Activated CD4-positive, alpha-beta T cell treated with anti-CD3 and anti-CD28 coated beads, Interleukin-10, Interleukin-2, amounts not matched to agents 100 ng/mL and 50 ng/mL, durations not matched to agents 16 hours and 8 hours (primary cell): ENCODE results near the gene RAPGEFL1.
"Not testable (repeated sequence)": the region's sequence is repeated elsewhere in the genome, so short reads cannot be mapped to it uniquely, and the experiment has no call there.

Experiments used
- DNase-seq: peaks from one replicate; pipeline ENCODE4 v3.0.0-alpha.2; 2020

The RAPGEFL1 gene

DNA sequence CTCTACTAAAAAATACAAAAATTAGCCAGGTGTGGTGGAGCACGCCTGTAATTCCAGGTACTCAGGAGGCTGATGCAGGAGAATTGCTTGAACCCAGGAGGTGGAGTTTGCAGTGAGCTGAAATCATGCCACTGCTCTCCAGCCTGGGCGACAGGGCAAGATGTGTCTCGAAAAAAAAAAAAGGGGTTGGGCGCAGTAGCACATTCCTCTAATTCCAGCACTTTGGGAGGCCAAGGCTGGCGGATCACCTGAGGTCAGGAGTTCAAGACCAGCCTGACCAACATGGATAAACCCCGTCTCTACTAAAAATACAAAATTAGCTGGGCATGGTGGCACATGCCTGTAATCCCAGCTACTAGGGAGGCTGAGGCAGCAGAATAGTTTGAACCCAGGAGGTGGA lies 36.6 kb downstream of the RAPGEFL1 start:
- not testable (repeated sequence) for DNase-seq

GRCh38 chr17:40218006-40218739 lies 40.9 kb downstream of the RAPGEFL1 start:
- no peak for DNase-seq

- peak; percentile 98 for DNase-seq
These were observed 41.7 kb downstream of the RAPGEFL1 start, which contains the start of gene WIPF2 for GRCh38 chr17:40218740-40219593. Gene WIPF2, plus strand, starts transcription at chr17:40219304. Its CDS starts 37,156 bp downstream, at chr17:40256460.

DNA sequence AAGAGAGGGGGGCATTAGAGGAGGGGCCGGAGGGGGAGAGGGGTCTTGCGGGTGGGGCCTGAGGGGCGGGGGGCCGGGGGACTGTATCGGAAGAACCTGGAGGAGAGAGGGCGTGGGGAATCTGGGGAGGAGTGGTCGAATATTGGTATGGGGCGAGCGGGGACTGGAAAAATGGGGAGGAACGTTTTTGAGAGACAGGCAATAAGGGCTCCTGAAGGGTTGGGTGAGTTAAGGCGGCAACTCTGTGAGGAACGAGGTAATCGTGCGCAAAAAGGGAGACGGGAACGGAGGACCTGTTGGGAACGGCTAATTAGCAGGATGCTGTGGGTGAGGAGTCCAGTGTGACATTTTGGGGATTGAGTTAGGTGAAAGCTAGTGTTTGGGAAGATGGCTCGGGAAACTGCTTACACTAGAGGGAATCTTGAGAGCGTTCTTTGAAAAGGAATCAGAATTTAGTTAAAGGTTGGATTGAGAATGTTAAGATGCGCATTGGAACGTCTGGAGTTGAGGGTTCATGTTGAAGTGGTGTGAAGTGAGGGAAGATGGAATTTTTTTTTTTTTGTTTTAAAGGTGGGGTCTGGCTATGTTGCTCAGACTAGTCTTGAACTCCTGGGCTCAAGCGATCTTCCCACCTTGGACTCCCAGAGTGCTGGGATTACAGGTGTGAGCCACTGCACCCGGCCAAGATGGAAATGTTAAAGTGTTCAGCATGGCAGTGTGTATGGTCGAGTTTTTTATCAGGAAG lies 42.5 kb downstream of the RAPGEFL1 start:
- DNase-seq = peak; percentile 26

GRCh38 chr17:40224718-40225550 lies 47.7 kb downstream of the RAPGEFL1 start:
- DNase-seq = no peak

DNA sequence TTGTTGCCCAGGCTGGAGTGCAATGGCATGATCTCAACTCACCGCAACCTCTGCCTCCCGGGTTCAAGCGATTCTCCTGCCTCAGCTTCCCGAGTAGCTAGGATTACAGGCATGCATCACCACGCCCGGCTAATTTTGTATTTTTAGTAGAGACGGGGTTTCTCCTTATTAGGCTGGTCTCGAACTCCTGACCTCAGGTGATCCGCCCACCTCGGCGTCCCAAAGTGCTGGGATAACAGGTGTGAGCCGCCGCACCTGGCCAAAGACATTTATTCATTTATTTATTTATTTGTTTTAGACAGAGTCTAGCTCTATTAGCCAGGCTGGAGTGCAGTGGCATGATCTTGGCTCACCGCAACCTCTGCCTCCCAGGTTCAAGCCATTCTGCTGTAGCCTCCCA lies 51.9 kb downstream of the RAPGEFL1 start:
- DNase-seq = not testable (repeated sequence)

GRCh38 chr17:40230670-40231069 lies 53.4 kb downstream of the RAPGEFL1 start:
- no peak for DNase-seq

- DNase-seq = not testable (repeated sequence)
These were observed 54.7 kb downstream of the RAPGEFL1 start for GRCh38 chr17:40231928-40232327.

- no peak for DNase-seq
These were observed 64.1 kb downstream of the RAPGEFL1 start for GRCh38 chr17:40241252-40241834.

GRCh38 chr17:40242774-40243173 lies 65.5 kb downstream of the RAPGEFL1 start:
- DNase-seq = no peak

DNA sequence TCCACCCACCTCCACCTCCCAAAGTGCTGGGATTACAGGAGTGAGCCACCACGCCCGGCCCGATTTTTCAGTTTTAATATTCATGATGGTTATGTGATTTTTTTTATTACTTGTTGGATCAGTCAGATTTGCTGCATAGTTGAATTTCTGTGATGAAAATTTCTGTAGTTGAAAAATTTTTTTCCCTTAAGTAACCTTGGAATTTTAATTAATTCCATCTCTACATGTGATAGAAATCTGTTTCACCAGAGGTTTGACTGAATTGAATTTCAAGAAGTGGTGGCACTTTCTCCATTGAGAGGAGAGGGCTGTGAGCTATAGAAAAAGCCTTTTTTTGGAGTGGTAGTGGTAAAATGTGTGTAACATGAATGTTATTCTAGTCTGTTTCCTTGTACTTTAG lies 66.5 kb downstream of the RAPGEFL1 start:
- DNase-seq = no peak

DNA sequence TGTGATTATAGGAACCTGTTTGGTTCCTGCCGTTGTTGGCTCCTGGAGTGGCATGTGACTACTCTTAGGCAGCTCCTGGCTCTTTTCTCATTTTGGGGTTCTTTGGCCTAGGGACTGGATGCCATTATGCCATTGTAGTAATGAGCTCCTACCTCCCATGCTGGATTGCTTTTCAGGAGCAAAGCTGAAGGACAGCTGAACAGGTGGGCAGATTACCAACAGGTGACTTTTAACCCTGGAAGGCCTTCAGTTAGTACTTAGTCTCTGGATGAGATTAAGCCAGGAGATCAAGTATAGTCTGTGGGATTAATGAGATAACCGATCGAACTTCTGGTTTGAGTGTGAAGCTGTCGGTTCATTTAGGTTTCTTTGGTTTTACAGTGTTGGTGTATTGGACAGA lies 67.0 kb downstream of the RAPGEFL1 start:
- DNase-seq = no peak
